Psoas muscle (tissue), 8 donors: ENCODE data around the gene SLAMF8. TPM values are rescaled to one million over a fixed set of nuclear protein-coding genes. Genes with fewer than 3 reads are reported as not detected.

ENCODE experiments used
- ATAC-seq, 4 donors: fragments of 200-7000 bp; cut with Tn5 transposase; one replicate each; pipeline ENCODE4 v1.9.1; 2020; ENCODE audit warnings: moderate library complexity in 3 of 4, mild to moderate bottlenecking in 2 of 4
- DNase-seq, 2 donors: peaks; one replicate each; pipeline ENCODE4 v3.0.0-alpha.2; 2020
- H3K27ac ChIP-seq: fragments of 200-600 bp; one replicate; pipeline ENCODE4 v1.8.0; 2022
- H3K27me3 ChIP-seq, 3 donors: fragments of 200-600 bp in 1 of 3; one replicate each; pipeline versions ENCODE4 v1.6.1 to v1.8.0; 2013 to 2022; ENCODE audit warnings: low read length in 2 of 3, mild to moderate bottlenecking in 2 of 3, moderate library complexity in 1 of 3; ENCODE audit not compliant: insufficient read depth in 3 of 3
- H3K36me3 ChIP-seq, 2 donors: fragments of 200-600 bp in 1 of 2; one replicate each; pipeline versions ENCODE4 v1.6.1 to v1.8.0; 2013 to 2022; ENCODE audit warnings: low read depth in 1 of 2, mild to moderate bottlenecking in 1 of 2, moderate library complexity in 1 of 2; ENCODE audit not compliant: insufficient read depth in 1 of 2
- H3K4me1 ChIP-seq: fragments of 200-600 bp; one replicate; pipeline ENCODE4 v1.8.0; 2022
- H3K4me3 ChIP-seq: fragments of 200-600 bp; one replicate; pipeline ENCODE4 v1.8.0; 2022; ENCODE audit warnings: mild to moderate bottlenecking
- H3K9me3 ChIP-seq: fragments of 200-600 bp; one replicate; pipeline ENCODE4 v1.8.0; 2022
- WGBS, 3 donors: extraction: QIAGEN DNeasy Blood & Tissue Kit; methylation state at CpG; one replicate each; pipeline versions ENCODE4 v1.1.6 to v1.1.7; 2013; 5-methylcytosine and 5-hydroxymethylcytosine counted together
- intact Hi-C, 2 donors: fragments of 100-400 bp; cut with DNase I; formaldehyde crosslinking; loops; one replicate each; pipeline versions ENCODE4 v1.11.0 to v1.14.2; 2022
- polyA plus RNA-seq, 3 donors: library from polyadenylated mRNA; stranded (reverse); fragments of 200-250 nt; gene quantifications; one replicate each; pipeline ENCODE4 v1.2.3, GENCODE V29; 2013
- total RNA-seq, 4 donors: library from RNA; stranded (reverse); fragmentation: NEBNext Ultra II Directional in 2 of 4; extraction: Animal tissue kit (Norgen Biotek cat#: 25700) in 2 of 4; gene quantifications; one replicate each; pipeline versions ENCODE4 v1.2.1 to v1.2.4, GENCODE V29; 2021 to 2023
- TF ChIP-seq, protein P1 (sequence below): fragments of 200-600 bp; IDR thresholded peaks from one replicate; pipeline ENCODE4 v1.8.0; 2022; ENCODE audit warnings: antibody characterized with exemption
- donor health status: healthy with polysubstance abuse.
- donor health status: DM: no; HTN: no; CAD: no; lungs with moderate emphysema.
- donor health status: Bipolar disorder and iron deficiency.
- donor health status: healthy.
- donor health status: DM: yes; HTN: yes; CAD: no.
- donor health status: DM: no; HTN: no; CAD: no.
- donor health status: DM: no; HTN: no; CAD: no.
- donor health status: DM: yes; HTN: yes; CAD: no.

SLAMF8 gene
- total and polyA plus RNA-seq, 7 donors: 0.10 to 1.6 (median 1.1) TPM

- intact Hi-C loops: no loop called here
- no peaks in the 10 kb centered on the region for H3K9me3 ChIP-seq
- H3K4me3 ChIP-seq: no peak overlapping the region
- H3K27ac ChIP-seq: no peak overlapping the region
- H3K27me3 ChIP-seq: peaks cover 0 to 30% (median 2%) of the 10 kb centered on the region in 3 donors
- no peaks in the 10 kb centered on the region for H3K36me3 ChIP-seq
- DNase-seq: no peak
- TF ChIP-seq, protein P1, sequence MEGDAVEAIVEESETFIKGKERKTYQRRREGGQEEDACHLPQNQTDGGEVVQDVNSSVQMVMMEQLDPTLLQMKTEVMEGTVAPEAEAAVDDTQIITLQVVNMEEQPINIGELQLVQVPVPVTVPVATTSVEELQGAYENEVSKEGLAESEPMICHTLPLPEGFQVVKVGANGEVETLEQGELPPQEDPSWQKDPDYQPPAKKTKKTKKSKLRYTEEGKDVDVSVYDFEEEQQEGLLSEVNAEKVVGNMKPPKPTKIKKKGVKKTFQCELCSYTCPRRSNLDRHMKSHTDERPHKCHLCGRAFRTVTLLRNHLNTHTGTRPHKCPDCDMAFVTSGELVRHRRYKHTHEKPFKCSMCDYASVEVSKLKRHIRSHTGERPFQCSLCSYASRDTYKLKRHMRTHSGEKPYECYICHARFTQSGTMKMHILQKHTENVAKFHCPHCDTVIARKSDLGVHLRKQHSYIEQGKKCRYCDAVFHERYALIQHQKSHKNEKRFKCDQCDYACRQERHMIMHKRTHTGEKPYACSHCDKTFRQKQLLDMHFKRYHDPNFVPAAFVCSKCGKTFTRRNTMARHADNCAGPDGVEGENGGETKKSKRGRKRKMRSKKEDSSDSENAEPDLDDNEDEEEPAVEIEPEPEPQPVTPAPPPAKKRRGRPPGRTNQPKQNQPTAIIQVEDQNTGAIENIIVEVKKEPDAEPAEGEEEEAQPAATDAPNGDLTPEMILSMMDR: peak; percentile 51
- WGBS, 3 donors: 5 to 8% (median 7%) methylated on average over 2 of the region's 2 CpGs
- H3K4me1 ChIP-seq: no peaks in the 10 kb centered on the region
- ATAC-seq: peak in 3 of 4 donors; percentile 37 to 64 (median 48)
These were observed 36.3 kb upstream of the SLAMF8 start for GRCh38 chr1:159790237-159790917.

- ATAC-seq (no peak), DNase-seq (no peak)
- no peaks in the 10 kb centered on the region for H3K4me1 ChIP-seq
- no peaks in the 10 kb centered on the region for H3K36me3 ChIP-seq
- no peak overlapping the region for H3K4me3 ChIP-seq
- TF ChIP-seq, protein P1: no peak
- no peak overlapping the region for H3K27ac ChIP-seq
- intact Hi-C loops: no loop called here
- no peaks in the 10 kb centered on the region for H3K9me3 ChIP-seq
- WGBS, 3 donors: 54 to 67% (median 63%) methylated on average over 3 of the region's 3 CpGs
- peaks cover 0 to 36% (median 2%) of the 10 kb centered on the region in 3 donors for H3K27me3 ChIP-seq
These were observed 35.6 kb upstream of the SLAMF8 start for GRCh38 chr1:159791031-159791430.

DNA sequence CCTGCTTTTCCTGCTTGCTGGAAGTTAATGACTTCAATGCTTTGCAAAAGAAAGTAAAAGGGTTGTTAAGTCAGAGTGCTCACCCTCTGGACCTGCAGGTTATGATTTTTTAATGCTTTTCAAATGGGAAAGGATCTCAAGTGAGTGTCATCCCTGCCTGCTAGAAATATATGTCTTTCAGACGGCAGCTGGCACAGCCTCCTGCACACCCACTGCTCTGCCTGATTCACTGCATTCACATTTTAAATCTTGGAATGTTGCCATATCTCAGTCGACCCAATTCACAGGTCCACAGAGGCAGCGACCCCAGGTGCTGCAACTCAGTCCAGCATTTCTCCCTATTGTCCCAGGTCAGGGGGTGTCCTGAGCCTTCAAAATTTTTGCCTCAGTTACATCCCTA is 35.2 kb upstream of the SLAMF8 start:
- intact Hi-C loops: no loop called here
- peaks cover 0 to 36% (median 2%) of the 10 kb centered on the region in 3 donors for H3K27me3 ChIP-seq

DNA sequence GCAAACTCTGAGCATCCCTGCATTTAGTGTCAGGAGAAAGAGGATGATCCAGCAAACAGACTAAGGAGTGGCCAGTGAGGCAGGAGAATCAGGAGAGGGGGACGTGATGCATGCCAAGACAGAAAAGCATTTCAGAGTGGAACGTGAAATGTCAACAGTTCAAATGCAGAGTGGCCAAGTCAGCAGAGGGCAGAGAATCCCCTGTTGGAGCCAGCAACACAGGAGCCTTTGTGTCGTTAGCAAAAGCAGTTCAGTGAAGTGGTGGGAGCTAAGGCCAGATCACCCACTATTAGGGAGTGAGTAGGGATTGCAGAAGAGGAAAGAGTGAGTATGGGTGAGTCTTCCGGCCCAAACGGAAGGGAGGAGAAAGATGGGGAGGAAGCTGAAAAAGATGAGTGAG is 31.1 kb upstream of the SLAMF8 start:
- H3K36me3 ChIP-seq: no peaks in the 10 kb centered on the region
- intact Hi-C loops: loop anchor here (5.0 kb wide), 1 partner anchor 212 kb away; no protein-coding TSS in a partner anchor
- H3K27me3 ChIP-seq: peaks cover 0 to 36% (median 2%) of the 10 kb centered on the region in 3 donors
- ATAC-seq (no peak), DNase-seq (no peak)
- H3K4me3 ChIP-seq: no peak overlapping the region
- TF ChIP-seq, protein P1: no peak
- H3K27ac ChIP-seq: no peak overlapping the region
- no peaks in the 10 kb centered on the region for H3K4me1 ChIP-seq
- 38 to 41% (median 40%) methylated on average over 5 of the region's 5 CpGs for WGBS, 3 donors
- H3K9me3 ChIP-seq: no peaks in the 10 kb centered on the region

More for the DNA sequence above, 35.2 kb upstream of the SLAMF8 start:
- Histone ChIP-seq H3K27ac (no peak overlapping the region), H3K9me3 (no peaks in the 10 kb centered on the region), H3K4me3 (no peak overlapping the region), H3K4me1 (no peaks in the 10 kb centered on the region), H3K36me3 (no peaks in the 10 kb centered on the region)
- DNase-seq (no peak), ATAC-seq (no peak)
- 13 to 27% (median 24%) methylated on average over 3 of the region's 3 CpGs for WGBS, 3 donors
- TF ChIP-seq, protein P1: no peak
